Progenitor cell of endocrine pancreas (in vitro differentiated cells): ENCODE measurements around the gene KCNMA1. TPM values are rescaled to one million over a fixed set of nuclear protein-coding genes. Genes with fewer than 3 reads are reported as not detected.

Experiments
- DNase-seq: peaks from one replicate; pipeline ENCODE4 v3.0.0; 2021; ENCODE audit warnings: low spot score; ENCODE audit not compliant: unreplicated experiment
- H3K27ac Mint-ChIP-seq: 2 replicates; pipeline ENCODE4 v1.8.0; 2021; ENCODE audit warnings: mild to moderate bottlenecking, moderate library complexity, mixed read lengths
- H3K27me3 Mint-ChIP-seq: 2 replicates; pipeline ENCODE4 v1.8.0; 2021; ENCODE audit warnings: mixed read lengths
- H3K36me3 Mint-ChIP-seq: 2 replicates; pipeline ENCODE4 v1.8.0; 2022; ENCODE audit warnings: mixed read lengths; ENCODE audit not compliant: insufficient read depth
- H3K4me1 Mint-ChIP-seq: 2 replicates; pipeline ENCODE4 v1.8.0; 2021; ENCODE audit warnings: low read depth, mixed read lengths
- H3K4me3 Mint-ChIP-seq: 2 replicates; pipeline ENCODE4 v1.8.0; 2021; ENCODE audit warnings: low read depth, mild to moderate bottlenecking, moderate library complexity, mixed read lengths
- H3K9me3 Mint-ChIP-seq: 2 replicates; pipeline ENCODE4 v1.8.0; 2021; ENCODE audit warnings: low read depth, mixed read lengths
- total RNA-seq: library from RNA; stranded (reverse); gene quantifications from 2 replicates; pipeline ENCODE4 v1.2.1, GENCODE V29; 2021
- TF ChIP-seq, protein P1 (sequence below): fragments of 200-600 bp; sonication (generic); IDR thresholded peaks from one replicate; pipeline ENCODE4 v1.5.0; 2021; ENCODE audit warnings: antibody characterized with exemption, mild to moderate bottlenecking; ENCODE audit not compliant: unreplicated experiment

KCNMA1 gene
- total RNA-seq, 1 donor from 2014 or later = 5.8 TPM

DNA sequence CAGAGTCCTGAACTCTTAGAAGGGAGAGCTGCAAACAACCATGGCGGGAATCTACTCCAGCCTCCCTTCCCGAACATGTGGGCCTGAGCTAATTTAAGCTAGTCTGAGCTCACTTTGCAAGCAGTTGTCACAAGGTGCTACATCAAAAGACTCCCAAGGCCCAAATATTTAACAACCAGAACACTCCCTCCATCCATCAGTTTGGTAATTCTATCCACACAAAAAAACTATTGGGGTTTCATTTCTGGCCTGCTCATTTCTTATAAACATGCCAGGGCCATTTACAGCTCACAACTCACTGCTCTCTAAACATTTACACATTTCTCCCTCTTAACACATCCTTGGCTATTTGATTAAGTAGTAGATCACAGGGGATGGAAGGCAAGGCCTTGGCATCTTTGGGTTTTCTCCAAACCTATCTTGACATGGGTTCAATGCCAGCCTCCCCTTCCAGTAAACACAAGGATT, 263.4 kb downstream of the KCNMA1 start:
- no peak for DNase-seq
- Mint-ChIP-seq H3K27me3 (no peaks in the 10 kb centered on the region), H3K4me3 (no peak overlapping the region), H3K36me3 (peaks cover 2% of the 10 kb centered on the region), H3K27ac (no peak overlapping the region), H3K9me3 (no peaks in the 10 kb centered on the region), H3K4me1 (peaks cover 43% of the 10 kb centered on the region)
- TF ChIP-seq, protein P1, sequence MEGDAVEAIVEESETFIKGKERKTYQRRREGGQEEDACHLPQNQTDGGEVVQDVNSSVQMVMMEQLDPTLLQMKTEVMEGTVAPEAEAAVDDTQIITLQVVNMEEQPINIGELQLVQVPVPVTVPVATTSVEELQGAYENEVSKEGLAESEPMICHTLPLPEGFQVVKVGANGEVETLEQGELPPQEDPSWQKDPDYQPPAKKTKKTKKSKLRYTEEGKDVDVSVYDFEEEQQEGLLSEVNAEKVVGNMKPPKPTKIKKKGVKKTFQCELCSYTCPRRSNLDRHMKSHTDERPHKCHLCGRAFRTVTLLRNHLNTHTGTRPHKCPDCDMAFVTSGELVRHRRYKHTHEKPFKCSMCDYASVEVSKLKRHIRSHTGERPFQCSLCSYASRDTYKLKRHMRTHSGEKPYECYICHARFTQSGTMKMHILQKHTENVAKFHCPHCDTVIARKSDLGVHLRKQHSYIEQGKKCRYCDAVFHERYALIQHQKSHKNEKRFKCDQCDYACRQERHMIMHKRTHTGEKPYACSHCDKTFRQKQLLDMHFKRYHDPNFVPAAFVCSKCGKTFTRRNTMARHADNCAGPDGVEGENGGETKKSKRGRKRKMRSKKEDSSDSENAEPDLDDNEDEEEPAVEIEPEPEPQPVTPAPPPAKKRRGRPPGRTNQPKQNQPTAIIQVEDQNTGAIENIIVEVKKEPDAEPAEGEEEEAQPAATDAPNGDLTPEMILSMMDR = no peak

DNA sequence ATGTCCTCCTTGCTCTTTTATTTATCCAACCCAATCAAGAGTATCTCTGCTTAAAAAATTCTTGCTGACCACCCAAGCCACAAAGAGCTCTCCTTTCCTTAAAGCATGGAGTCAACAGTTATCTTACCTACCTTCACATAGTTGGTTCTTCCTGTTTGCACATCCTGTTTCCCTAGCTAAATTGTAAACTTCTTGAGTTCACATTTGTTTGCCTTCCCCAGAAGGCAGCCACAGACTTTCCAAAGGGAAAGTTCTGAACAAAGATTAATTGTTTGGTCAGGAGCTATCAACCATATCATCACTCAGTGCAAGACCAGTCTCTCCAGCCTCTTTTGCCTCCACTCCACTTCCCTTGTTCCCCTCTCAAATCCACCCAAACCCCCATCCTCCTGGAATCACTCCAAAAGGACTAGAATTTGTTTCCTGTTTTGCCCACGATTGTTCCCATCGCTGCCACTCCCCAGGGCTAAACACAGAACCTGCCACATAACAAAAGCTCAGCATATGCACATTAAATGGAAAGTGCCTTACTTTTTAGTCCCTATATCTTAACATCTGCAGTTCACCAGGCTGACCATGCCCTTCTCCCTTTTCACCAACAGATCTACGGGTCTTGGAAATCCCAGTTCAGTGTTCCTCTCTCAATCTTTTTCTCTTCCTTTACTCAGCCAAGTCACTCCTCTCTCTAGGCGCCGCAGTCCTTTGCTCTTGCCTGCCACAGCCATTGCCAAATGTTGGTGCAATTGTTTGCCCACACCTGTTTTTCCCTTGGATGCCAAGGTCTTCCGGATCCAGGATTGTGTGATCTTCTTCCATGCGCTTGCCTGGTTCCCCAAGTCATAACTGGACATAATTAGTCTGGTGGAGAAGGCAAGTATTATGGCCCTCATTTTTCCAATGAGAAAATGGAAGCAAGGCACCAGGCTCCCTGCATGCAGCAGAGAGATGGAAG, 265.5 kb downstream of the KCNMA1 start:
- Mint-ChIP-seq H3K9me3 (peaks cover 6% of the 10 kb centered on the region), H3K27me3 (no peaks in the 10 kb centered on the region), H3K36me3 (peaks cover 3% of the 10 kb centered on the region), H3K27ac (peak overlapping the region; percentile 85), H3K4me1 (peaks cover 24% of the 10 kb centered on the region), H3K4me3 (peak overlapping the region; percentile 23)
- no peak for DNase-seq
- TF ChIP-seq, protein P1 = no peak

DNA sequence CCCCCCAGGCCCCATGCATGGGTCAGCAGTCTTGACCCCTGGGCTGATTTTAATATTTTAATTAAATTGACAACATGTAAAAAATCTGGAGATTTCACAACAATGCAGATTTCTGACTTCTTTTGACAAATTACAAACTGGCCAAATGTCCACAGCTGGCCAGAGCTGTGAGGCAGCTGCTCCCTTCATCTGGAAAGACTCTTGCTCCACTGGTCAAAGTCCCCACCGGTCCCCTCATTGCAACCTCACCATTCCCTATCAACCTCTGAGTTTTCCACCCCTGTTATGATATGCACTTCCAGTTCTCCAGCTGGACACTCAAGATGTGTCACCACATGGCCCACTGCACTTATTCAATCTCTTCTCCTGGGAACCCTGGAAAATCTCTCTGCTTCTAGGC, 266.2 kb downstream of the KCNMA1 start:
- Mint-ChIP-seq H3K9me3 (peaks cover 6% of the 10 kb centered on the region), H3K36me3 (peaks cover 3% of the 10 kb centered on the region), H3K4me1 (peaks cover 21% of the 10 kb centered on the region), H3K27me3 (no peaks in the 10 kb centered on the region), H3K4me3 (peak overlapping the region; percentile 15), H3K27ac (peak overlapping the region; percentile 85)
- DNase-seq = no peak
- TF ChIP-seq, protein P1 = no peak

DNA sequence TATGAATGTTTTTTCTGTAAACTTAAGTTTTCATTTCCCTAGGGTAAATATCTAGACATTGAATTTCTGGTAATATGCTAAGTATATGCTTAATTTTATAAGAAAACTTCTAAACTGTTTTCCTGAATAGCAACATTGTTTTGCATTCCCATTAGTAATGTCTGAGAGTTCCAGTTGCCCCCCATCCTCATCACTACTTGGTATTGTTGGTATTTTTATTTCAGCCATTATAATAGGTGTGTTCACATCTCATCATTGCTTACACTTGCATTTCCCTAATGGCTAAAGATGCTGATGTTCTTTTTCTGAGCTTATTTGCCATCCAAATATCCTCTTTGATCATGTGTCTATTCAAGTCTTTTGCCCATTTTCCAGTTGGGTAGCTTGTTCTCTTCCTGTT, 269.6 kb downstream of the KCNMA1 start:
- peaks cover 15% of the 10 kb centered on the region for H3K27me3 Mint-ChIP-seq
- no peak overlapping the region for H3K27ac Mint-ChIP-seq
- peaks cover 21% of the 10 kb centered on the region for H3K4me1 Mint-ChIP-seq
- DNase-seq = no peak
- H3K9me3 Mint-ChIP-seq = peaks cover 6% of the 10 kb centered on the region
- H3K4me3 Mint-ChIP-seq = no peak overlapping the region
- TF ChIP-seq, protein P1 = no peak
- H3K36me3 Mint-ChIP-seq = peaks cover 3% of the 10 kb centered on the region

DNA sequence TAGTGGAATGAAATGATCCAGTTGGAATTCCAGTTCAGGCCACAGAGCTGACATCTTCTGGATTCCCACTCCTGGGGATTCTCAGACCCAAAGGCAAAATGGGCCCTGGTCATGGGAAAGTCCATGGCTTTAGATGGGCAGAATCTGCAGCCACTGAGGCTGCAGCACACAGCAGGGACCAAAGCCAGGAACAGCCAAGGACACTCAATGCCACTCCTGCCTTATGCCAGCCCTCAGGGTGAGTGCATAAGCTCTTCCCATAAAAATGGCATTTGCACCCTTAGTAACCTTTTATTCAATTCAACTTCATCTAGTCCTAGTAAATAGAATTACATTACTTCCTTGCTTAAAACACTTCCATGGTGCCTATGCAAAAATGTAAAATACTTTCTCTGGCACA, 274.4 kb downstream of the KCNMA1 start:
- DNase-seq = no peak
- Mint-ChIP-seq H3K36me3 (peaks cover 2% of the 10 kb centered on the region), H3K27ac (no peak overlapping the region), H3K27me3 (peaks cover 20% of the 10 kb centered on the region), H3K4me3 (no peak overlapping the region), H3K4me1 (no peaks in the 10 kb centered on the region), H3K9me3 (peaks cover 2% of the 10 kb centered on the region)
- TF ChIP-seq, protein P1 = no peak
